H9 (cell line): ENCODE data around the gene ZNF846. TPM values are rescaled to one million over a fixed set of nuclear protein-coding genes. Genes with fewer than 3 reads are reported as not detected.

Experiments
- DNase-seq: peaks from one replicate; pipeline ENCODE4 v3.0.0-alpha.2; 2017
- H2AFZ ChIP-seq: one replicate; pipeline ENCODE4 v1.6.1; 2013; ENCODE audit warnings: mild to moderate bottlenecking, low read length, control low read depth, moderate library complexity
- H2AK5ac ChIP-seq: 2 replicates; pipeline ENCODE4 v1.6.1; 2013; ENCODE audit warnings: low read length, control low read depth, mixed read lengths; ENCODE audit not compliant: insufficient read length
- H2BK120ac ChIP-seq: one replicate; pipeline ENCODE4 v1.6.1; 2013; ENCODE audit warnings: low read depth, mild to moderate bottlenecking, low read length, control low read depth, inconsistent platforms; ENCODE audit not compliant: poor library complexity, severe bottlenecking
- H2BK12ac ChIP-seq: 2 replicates; pipeline ENCODE4 v1.6.1; 2013; ENCODE audit warnings: low read length, control low read depth, mixed read lengths, low read depth; ENCODE audit not compliant: insufficient read length
- H2BK15ac ChIP-seq: 2 replicates; pipeline ENCODE4 v1.6.1; 2013; ENCODE audit warnings: low read depth, low read length, control low read depth
- H2BK20ac ChIP-seq: one replicate; pipeline ENCODE4 v1.6.1; 2013; ENCODE audit warnings: low read depth, mild to moderate bottlenecking, low read length, control low read depth, inconsistent platforms; ENCODE audit not compliant: poor library complexity, severe bottlenecking
- H2BK5ac ChIP-seq: 2 replicates; pipeline ENCODE4 v1.6.1; 2013; ENCODE audit warnings: low read length, control low read depth, mixed read lengths; ENCODE audit not compliant: insufficient read length
- H3K14ac ChIP-seq: 2 replicates; pipeline ENCODE4 v1.6.1; 2013; ENCODE audit warnings: low read length, control low read depth; ENCODE audit not compliant: insufficient read depth
- H3K18ac ChIP-seq: 2 replicates; pipeline ENCODE4 v1.6.1; 2013; ENCODE audit warnings: low read depth, mild to moderate bottlenecking, mixed read lengths, low read length, control low read depth; ENCODE audit not compliant: insufficient read length
- H3K23ac ChIP-seq: 2 replicates; pipeline ENCODE4 v1.6.1; 2013; ENCODE audit warnings: low read length, control low read depth, mixed read lengths, low read depth; ENCODE audit not compliant: insufficient read length
- H3K23me2 ChIP-seq: 2 replicates; pipeline ENCODE4 v1.6.1; 2013; ENCODE audit warnings: low read depth, mild to moderate bottlenecking, mixed read lengths, low read length, control low read depth; ENCODE audit not compliant: insufficient read length, poor library complexity, severe bottlenecking
- H3K27ac ChIP-seq: 2 replicates; pipeline ENCODE4 v1.5.1; 2013; ENCODE audit warnings: low read length, control low read depth, mixed read lengths, low read depth; ENCODE audit not compliant: insufficient read length
- H3K27me3 ChIP-seq: 2 replicates; pipeline ENCODE4 v1.6.1; 2013; ENCODE audit warnings: low read length, control low read depth, inconsistent platforms; ENCODE audit not compliant: insufficient read depth
- H3K4ac ChIP-seq: 2 replicates; pipeline ENCODE4 v1.6.1; 2013; ENCODE audit warnings: low read depth, mild to moderate bottlenecking, control low read depth, inconsistent platforms, low read length, moderate library complexity
- H3K4me1 ChIP-seq: 2 replicates; pipeline ENCODE4 v1.6.1; 2013; ENCODE audit warnings: low read length, control low read depth, inconsistent platforms; ENCODE audit not compliant: insufficient read depth
- H3K4me2 ChIP-seq: 2 replicates; pipeline ENCODE4 v1.6.1; 2013; ENCODE audit warnings: low read length, control low read depth, mixed read lengths; ENCODE audit not compliant: insufficient read length, insufficient read depth
- H3K56ac ChIP-seq: 2 replicates; pipeline ENCODE4 v1.6.1; 2013; ENCODE audit warnings: low read depth, mild to moderate bottlenecking, mixed read lengths, low read length, control low read depth; ENCODE audit not compliant: insufficient read length
- H3K79me1 ChIP-seq: 2 replicates; pipeline ENCODE4 v1.6.1; 2013; ENCODE audit warnings: low read depth, mild to moderate bottlenecking, moderate library complexity, low read length, control low read depth, inconsistent platforms; ENCODE audit not compliant: insufficient read depth, poor library complexity, severe bottlenecking
- H3K79me2 ChIP-seq: 2 replicates; pipeline ENCODE4 v1.6.1; 2013; ENCODE audit warnings: low read length, control low read depth, inconsistent platforms; ENCODE audit not compliant: insufficient read depth
- H3K9ac ChIP-seq: 2 replicates; pipeline ENCODE4 v1.6.1; 2013; ENCODE audit warnings: low read length, control low read depth, mixed read lengths; ENCODE audit not compliant: insufficient read length; ENCODE audit errors: extremely low read depth
- H3K9me3 ChIP-seq: one replicate; pipeline ENCODE4 v1.6.1; 2013; ENCODE audit warnings: low read depth, low read length, inconsistent platforms; ENCODE audit not compliant: control insufficient read depth
- H3T11ph ChIP-seq: one replicate; pipeline ENCODE4 v1.6.1; 2013; ENCODE audit warnings: mild to moderate bottlenecking, low read length, control low read depth, inconsistent platforms
- H4K20me1 ChIP-seq: one replicate; pipeline ENCODE4 v1.6.1; 2013; ENCODE audit not compliant: control insufficient read depth, insufficient read length, insufficient read depth
- H4K5ac ChIP-seq: 2 replicates; pipeline ENCODE4 v1.6.1; 2013; ENCODE audit warnings: low read depth, mild to moderate bottlenecking, mixed read lengths, low read length, control low read depth; ENCODE audit not compliant: insufficient read length
- H4K8ac ChIP-seq: replicated peaks from 2 replicates; pipeline ENCODE4 v1.6.1; 2013; ENCODE audit warnings: low read length, control low read depth, mixed read lengths, low read depth; ENCODE audit not compliant: insufficient read length
- H4K91ac ChIP-seq: 2 replicates; pipeline ENCODE4 v1.6.1; 2013; ENCODE audit warnings: low read depth, mild to moderate bottlenecking, moderate library complexity, mixed read lengths, low read length, control low read depth; ENCODE audit not compliant: insufficient read length
- H3K27ac Mint-ChIP-seq, 3 experiments: 2 replicates in 2 of 3; 3 replicates in 1 of 3; pipeline ENCODE4 v1.8.0; 2020 to 2021; ENCODE audit warnings: mixed read lengths in 3 of 3, mild to moderate bottlenecking in 1 of 3, moderate library complexity in 1 of 3
- H3K27me3 Mint-ChIP-seq: 2 replicates; pipeline ENCODE4 v1.8.0; 2021; ENCODE audit warnings: low read depth, mild to moderate bottlenecking, moderate library complexity, mixed read lengths
- H3K36me3 Mint-ChIP-seq, 3 experiments: 2 replicates in 2 of 3; 3 replicates in 1 of 3; pipeline ENCODE4 v1.8.0; 2020 to 2021; ENCODE audit warnings: low read depth in 3 of 3, mixed read lengths in 3 of 3; ENCODE audit not compliant: insufficient read depth in 1 of 3
- H3K4me1 Mint-ChIP-seq, 2 experiments: 2 replicates each; pipeline ENCODE4 v1.8.0; 2020; ENCODE audit warnings: mixed read lengths in 2 of 2
- H3K4me3 Mint-ChIP-seq, 2 experiments: 2 replicates in 1 of 2; 3 replicates in 1 of 2; pipeline ENCODE4 v1.8.0; 2020 to 2021; ENCODE audit warnings: mild to moderate bottlenecking in 2 of 2, mixed read lengths in 2 of 2, moderate library complexity in 1 of 2
- H3K9me3 Mint-ChIP-seq, 2 experiments: 2 replicates in 1 of 2; 3 replicates in 1 of 2; pipeline ENCODE4 v1.8.0; 2020; ENCODE audit warnings: mild to moderate bottlenecking in 2 of 2, mixed read lengths in 2 of 2, moderate library complexity in 1 of 2
- CTCF ChIP-seq: fragments of 200-600 bp; sonication (generic); conservative IDR thresholded peaks from 3 replicates; pipeline ENCODE4 v1.8.0; 2021; ENCODE audit warnings: antibody characterized with exemption, mild to moderate bottlenecking
- WGBS: extraction: QIAGEN DNeasy Blood & Tissue Kit; methylation state at CpG from one replicate; pipeline ENCODE4 v1.1.7; 2013; ENCODE audit warnings: missing lambda C conversion rate, low lambda C conversion rate, mixed read lengths; ENCODE audit not compliant: insufficient read length; ENCODE audit errors: extremely low coverage; 5-methylcytosine and 5-hydroxymethylcytosine counted together
- total RNA-seq: library from RNA; stranded (reverse); gene quantifications from 2 replicates; pipeline ENCODE4 v1.2.1, GENCODE V29; 2021

Gene ZNF846
- total RNA-seq, 1 experiment from 2014 or later = 9.2 TPM

GRCh38 chr19:9797871-9798270, 29.3 kb upstream of the ZNF846 start:
- no peak overlapping the region for H2BK120ac ChIP-seq
- no peak overlapping the region for H4K91ac ChIP-seq
- no peak overlapping the region for H3K4ac ChIP-seq
- no peak overlapping the region for H2BK20ac ChIP-seq
- H3K23me2 ChIP-seq = no peaks in the 10 kb centered on the region
- H3T11ph ChIP-seq = no peak overlapping the region
- H2AK5ac ChIP-seq = no peak overlapping the region
- H3K9ac ChIP-seq = no peak overlapping the region
- H3K4me3 Mint-ChIP-seq = no peak overlapping the region
- H3K36me3 Mint-ChIP-seq = peaks cover 6 to 10% (median 7%) of the 10 kb centered on the region in 3 experiments; a peak in 6 of 7 replicates
- no peak overlapping the region for H3K23ac ChIP-seq
- H2BK15ac ChIP-seq = no peak overlapping the region
- no CpG with 5 or more reads among the region's 5 CpGs for WGBS
- H3K18ac ChIP-seq = no peak overlapping the region
- no peak overlapping the region for H2BK12ac ChIP-seq
- no peak overlapping the region for H3K4me2 ChIP-seq
- peaks cover 8 to 12% of the 10 kb centered on the region in 2 experiments; a peak in 3 of 4 replicates for H3K4me1 Mint-ChIP-seq
- H3K79me1 ChIP-seq = no peaks in the 10 kb centered on the region
- no peak overlapping the region for H4K5ac ChIP-seq
- H4K20me1 ChIP-seq = no peaks in the 10 kb centered on the region
- no peaks in the 10 kb centered on the region for H3K27me3 ChIP-seq
- no peak for DNase-seq
- H4K8ac ChIP-seq = no peak overlapping the region
- H3K27ac Mint-ChIP-seq = no peak overlapping the region
- no peak overlapping the region for H3K27ac ChIP-seq
- H3K56ac ChIP-seq = no peak overlapping the region
- no peaks in the 10 kb centered on the region; the same call in 1 of the 2 replicates for H3K27me3 Mint-ChIP-seq
- no peak overlapping the region for H3K14ac ChIP-seq
- no peak overlapping the region for H2AFZ ChIP-seq
- no peaks in the 10 kb centered on the region for H3K9me3 Mint-ChIP-seq
- no peaks in the 10 kb centered on the region for H3K79me2 ChIP-seq
- no peaks in the 10 kb centered on the region for H3K9me3 ChIP-seq
- TF ChIP-seq CTCF = no peak
- H3K4me1 ChIP-seq = no peaks in the 10 kb centered on the region; the same call in 1 of the 2 replicates
- no peak overlapping the region for H2BK5ac ChIP-seq
